ENCODE data around the gene HBP1. TPM values are rescaled to one million over a fixed set of nuclear protein-coding genes. Genes with fewer than 3 reads are reported as not detected.

The HBP1 gene
- total RNA-seq, 1 donor from 2014 or later, result 11.0 TPM

DNA sequence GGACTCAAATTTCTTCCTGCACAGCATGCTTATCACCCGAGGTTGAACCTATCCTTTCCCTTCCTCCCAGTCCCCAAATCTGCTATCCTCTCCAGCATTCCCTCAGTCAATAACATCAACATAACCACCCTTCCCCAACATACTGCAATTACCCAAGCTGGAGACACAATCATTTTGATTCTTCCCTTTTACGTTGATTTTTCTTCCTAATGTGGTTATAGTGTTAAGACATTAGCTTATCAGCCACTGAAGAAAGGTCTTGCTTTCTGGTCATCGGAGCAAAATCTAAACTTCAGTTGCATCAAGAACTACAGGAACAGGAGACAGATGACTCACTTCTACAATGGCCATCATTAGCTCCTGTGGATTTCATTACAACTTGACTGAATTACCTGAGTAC is 3.5 kb upstream of the HBP1 start:
- Mint-ChIP-seq H3K9me3 (no peaks in the 10 kb centered on the region), H3K27me3 (peaks cover 12% of the 10 kb centered on the region), H3K36me3 (ENCODE audit: low read depth) (peaks cover 5% of the 10 kb centered on the region), H3K4me3 (no peak overlapping the region), H3K4me1 (peaks cover 18% of the 10 kb centered on the region), H3K27ac (no peak overlapping the region)
- no peak for DNase-seq
- intact Hi-C loops (cut with micrococcal nuclease), result loop anchor here (5.0 kb wide), 2 partner anchors 448 to 1143 kb away; no protein-coding TSS in a partner anchor

DNA sequence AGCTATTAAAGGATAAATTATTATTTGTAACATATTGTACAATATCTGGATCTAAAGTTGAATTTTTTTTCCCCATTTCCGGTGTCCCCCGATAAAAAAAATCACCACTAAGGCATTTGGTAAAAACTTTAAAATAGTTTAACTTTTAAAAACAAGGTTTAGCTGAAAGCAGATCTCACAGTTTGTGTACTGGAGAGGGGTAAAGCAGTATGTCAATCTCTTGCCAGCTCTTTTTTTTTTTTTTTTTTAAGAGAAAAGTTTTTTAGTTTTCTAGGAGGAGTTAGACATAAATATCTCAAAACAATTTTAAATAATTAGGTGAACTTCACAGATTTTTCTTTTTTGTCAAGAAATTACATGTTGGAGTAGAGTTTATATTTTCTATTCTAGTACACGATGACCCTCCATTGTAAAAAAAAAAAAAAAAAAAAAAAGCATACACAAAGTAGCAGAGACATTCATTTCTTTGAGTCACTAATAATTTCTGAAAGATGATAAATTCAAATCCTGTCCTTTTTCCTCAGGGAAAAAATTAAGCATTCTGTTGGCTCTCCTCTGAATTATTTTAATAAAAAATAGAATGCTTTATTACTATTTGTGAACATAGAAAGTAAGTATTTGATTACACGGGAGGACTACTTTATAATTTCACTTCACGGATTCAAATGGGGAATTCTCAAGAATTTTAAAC is 1.9 kb upstream of the HBP1 start:
- peaks cover 5% of the 10 kb centered on the region for H3K36me3 Mint-ChIP-seq (ENCODE audit: low read depth)
- H3K9me3 Mint-ChIP-seq, result no peaks in the 10 kb centered on the region
- H3K4me1 Mint-ChIP-seq, result peaks cover 20% of the 10 kb centered on the region
- H3K27ac Mint-ChIP-seq, result peak overlapping the region; percentile 98
- intact Hi-C loops (cut with micrococcal nuclease), result loop anchor here (5.0 kb wide), 2 partner anchors 450 to 1145 kb away; no protein-coding TSS in a partner anchor
- peaks cover 12% of the 10 kb centered on the region for H3K27me3 Mint-ChIP-seq
- peak overlapping the region; percentile 92 for H3K4me3 Mint-ChIP-seq
- no peak for DNase-seq

DNA sequence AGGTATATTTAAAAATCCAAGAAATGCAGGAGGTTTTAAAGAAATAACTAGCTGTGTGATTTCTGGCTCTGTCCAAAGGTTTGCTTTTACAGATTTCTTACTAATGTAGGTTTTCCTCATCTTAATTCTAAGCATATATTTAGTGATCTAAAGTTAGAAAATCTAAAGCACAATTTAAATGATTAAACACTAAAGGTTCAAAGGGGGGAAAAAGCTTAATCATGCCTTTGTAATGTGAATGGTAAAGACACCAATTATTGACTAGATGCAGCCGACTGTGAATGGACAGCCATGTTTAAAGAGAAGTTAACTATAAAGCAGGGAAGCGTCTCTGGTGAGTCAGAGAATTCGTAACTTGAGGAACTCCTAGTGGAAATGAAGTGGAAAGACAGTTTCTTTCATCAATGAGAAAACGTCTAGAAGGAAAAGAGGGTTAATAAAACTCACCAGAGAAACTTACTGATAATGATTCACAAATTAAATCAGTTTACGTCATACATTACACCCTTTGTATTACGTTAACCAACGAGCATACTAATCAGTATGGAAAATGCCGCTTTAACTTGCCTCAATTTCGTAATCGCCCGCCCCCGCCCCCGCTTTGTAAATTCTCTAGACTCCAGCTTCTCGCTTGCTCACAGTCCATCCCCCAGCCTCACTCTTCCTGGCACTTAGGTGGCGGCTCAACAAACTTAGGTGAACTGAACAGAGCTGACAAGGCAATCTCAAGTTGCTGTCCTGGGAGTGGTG is 1.1 kb upstream of the HBP1 start:
- H3K4me1 Mint-ChIP-seq, result peaks cover 21% of the 10 kb centered on the region
- H3K9me3 Mint-ChIP-seq, result no peaks in the 10 kb centered on the region
- DNase-seq, result peak; percentile 68
- intact Hi-C loops (cut with micrococcal nuclease), result loop anchor here (1.0 to 5.0 kb wide), 15 partner anchors 13 to 1145 kb away; partner anchors contain the start of genes CBLL1, CCDC71L, COG5 and DLD
- H3K4me3 Mint-ChIP-seq, result peak overlapping the region; percentile 92
- peaks cover 12% of the 10 kb centered on the region for H3K27me3 Mint-ChIP-seq
- peaks cover 7% of the 10 kb centered on the region for H3K36me3 Mint-ChIP-seq (ENCODE audit: low read depth)
- peak overlapping the region; percentile 98 for H3K27ac Mint-ChIP-seq

DNA sequence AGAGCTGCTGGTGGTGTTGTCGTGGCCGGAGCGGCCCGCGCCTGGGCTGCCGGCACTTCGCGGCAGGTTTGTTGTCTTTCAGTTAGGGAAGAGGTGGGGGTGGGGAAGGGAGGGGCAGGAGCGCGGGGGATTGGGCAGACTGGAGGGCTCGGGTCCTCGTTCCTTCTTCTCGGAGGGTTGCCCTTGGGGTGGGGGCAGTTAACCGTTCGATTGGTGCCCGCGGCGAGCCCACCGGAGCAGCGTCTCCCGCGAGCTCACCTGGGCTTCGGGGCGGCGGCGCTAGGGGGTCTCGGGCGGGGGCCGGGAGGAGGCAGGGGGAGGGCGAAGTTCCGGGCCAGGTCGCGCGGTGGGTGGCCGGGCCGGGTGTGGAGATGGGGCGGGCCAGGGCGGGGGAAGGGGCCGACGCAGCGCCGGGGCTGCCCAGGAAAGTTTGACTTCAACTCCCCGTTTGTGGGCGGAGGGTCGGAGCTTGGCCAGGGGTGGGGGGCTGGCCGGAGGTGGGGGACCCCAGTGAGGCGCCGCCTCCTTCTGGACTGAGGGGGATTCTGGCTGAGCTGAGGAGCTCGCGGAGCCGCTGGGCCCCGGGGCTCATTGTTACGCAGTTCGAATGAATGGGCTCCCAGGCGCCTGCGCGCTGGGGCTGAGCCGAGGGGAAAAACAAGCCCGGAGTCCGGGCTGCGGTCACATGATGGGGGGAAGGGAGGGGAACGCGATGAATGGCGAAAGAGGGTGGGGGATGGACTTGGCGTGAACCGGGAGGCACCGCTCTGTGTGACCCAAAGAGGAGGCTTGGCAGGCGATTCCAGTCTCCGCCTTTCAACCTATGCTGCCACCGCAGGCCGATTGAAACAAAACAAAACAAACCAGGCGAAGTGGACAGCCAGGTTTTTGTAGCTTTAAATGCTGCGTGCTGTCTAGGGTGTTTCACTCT is 582 bp downstream of the HBP1 start:
- Mint-ChIP-seq H3K27me3 (peaks cover 11% of the 10 kb centered on the region), H3K9me3 (no peaks in the 10 kb centered on the region), H3K4me3 (peak overlapping the region; percentile 92), H3K27ac (peak overlapping the region; percentile 98), H3K36me3 (ENCODE audit: low read depth) (peaks cover 13% of the 10 kb centered on the region), H3K4me1 (peaks cover 35% of the 10 kb centered on the region)
- peak; percentile 96 for DNase-seq
- intact Hi-C loops (cut with micrococcal nuclease), result loop anchor here (2.0 to 10.0 kb wide), 8 partner anchors 19 to 1147 kb away; partner anchors contain the start of genes CCDC71L and PIK3CG

DNA sequence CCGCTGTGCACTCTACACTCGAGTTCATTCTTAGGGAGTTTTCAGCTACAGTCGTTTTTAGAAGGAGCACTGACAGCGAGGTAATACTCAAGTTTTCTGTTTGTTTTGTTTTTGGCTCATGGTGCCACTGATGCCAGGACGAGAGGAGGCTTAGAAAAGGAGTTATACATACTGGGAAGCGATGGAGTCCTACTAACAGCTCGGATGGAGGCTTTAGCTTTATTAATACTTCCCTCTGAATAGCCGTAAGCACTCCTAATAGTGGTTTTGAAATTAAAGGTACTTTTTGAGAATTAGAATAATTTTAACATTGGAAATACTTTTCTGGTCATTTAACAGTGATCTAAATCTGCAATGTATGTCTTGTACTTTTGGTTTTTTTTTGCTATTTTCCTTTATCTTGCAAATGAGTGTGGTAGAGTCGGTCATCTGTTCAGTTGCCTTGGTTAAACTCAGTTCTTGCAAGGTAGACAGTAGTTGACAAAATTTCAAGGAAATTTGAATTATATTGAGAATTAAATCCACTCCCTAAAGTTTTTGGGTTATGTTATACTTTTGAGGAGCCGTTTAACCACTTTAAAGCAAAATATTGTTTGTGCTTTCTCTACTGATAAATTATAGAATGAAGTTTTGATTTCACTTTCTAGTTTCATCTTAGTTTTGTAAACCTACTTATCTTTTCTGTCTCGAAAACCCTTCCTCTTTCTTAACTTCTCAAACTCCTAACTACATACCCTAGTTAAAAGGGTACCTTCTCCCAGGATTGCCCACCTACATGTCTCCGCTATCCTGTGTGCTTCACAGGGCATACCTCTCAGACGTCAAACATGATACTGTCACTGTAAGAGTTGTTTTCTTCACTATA is 1.5 kb downstream of the HBP1 start:
- Mint-ChIP-seq H3K4me3 (peak overlapping the region; percentile 92), H3K27ac (peak overlapping the region; percentile 98), H3K27me3 (peaks cover 7% of the 10 kb centered on the region), H3K36me3 (ENCODE audit: low read depth) (peaks cover 14% of the 10 kb centered on the region), H3K9me3 (no peaks in the 10 kb centered on the region), H3K4me1 (peaks cover 39% of the 10 kb centered on the region)
- peak; percentile 59 for DNase-seq
- intact Hi-C loops (cut with micrococcal nuclease), result loop anchor here (10.0 kb wide), 1 partner anchor 645 kb away; no protein-coding TSS in a partner anchor

DNA sequence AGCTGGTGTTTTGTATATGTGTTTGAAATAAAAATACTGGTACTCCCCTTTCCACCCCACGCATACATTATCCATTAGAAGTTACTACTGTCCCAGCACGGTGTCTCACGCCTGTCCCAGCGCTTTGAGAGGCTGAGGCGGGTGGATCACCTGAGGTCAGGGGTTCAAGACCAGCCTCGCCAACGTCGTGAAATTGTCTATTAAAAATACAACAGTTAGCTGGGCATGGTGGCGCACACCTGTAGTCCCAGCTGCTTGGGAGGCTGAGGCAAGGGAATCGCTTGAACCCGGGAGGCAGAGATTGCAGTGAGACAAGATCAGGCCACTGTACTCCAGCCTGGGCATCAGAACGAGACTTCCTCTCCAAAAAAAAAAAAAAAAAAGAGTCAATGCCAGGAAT is 2.7 kb downstream of the HBP1 start:
- H3K27me3 Mint-ChIP-seq, result no peaks in the 10 kb centered on the region
- intact Hi-C loops (cut with micrococcal nuclease), result loop anchor here (10.0 kb wide), 1 partner anchor 643 kb away; no protein-coding TSS in a partner anchor
- H3K9me3 Mint-ChIP-seq, result no peaks in the 10 kb centered on the region
- H3K36me3 Mint-ChIP-seq (ENCODE audit: low read depth), result peaks cover 16% of the 10 kb centered on the region
- H3K4me3 Mint-ChIP-seq, result peak overlapping the region; percentile 13
- DNase-seq, result peak; percentile 54
- peaks cover 39% of the 10 kb centered on the region for H3K4me1 Mint-ChIP-seq
- peak overlapping the region; percentile 48 for H3K27ac Mint-ChIP-seq

DNA sequence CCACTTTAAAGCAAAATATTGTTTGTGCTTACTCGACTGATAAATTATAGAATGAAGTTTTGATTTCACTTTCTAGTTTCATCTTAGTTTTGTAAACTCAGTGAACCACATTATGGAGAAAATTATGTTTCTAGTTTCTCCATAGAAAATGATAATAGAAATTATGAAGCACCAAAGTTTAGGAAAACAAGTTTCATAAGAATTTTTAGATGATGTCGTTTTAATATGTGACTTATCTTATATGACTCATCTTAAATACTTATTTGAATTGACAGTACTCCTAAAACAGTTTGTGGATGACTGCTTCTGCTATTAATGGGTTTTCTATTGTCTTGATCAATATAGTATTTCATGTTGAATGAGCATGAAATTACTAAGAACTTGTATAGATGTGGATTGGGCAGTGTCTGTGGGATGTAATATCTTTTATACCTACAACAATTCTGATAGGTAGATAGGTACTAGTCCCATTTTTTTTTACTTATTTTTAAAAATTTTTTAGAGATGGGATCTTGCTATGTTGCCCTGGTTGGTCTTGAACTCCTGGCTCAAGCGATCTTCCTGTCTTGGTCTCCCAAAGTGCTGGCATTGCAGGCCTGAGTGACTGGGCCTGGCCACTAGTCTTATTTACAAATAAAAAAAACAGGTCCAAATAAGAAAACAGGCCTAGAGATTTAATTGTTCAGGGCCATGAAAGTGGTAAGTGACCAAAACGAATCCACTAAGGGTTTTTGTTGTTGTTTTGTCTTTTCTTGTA is 3.7 kb downstream of the HBP1 start:
- H3K9me3 Mint-ChIP-seq, result no peaks in the 10 kb centered on the region
- H3K36me3 Mint-ChIP-seq (ENCODE audit: low read depth), result peaks cover 19% of the 10 kb centered on the region
- H3K27me3 Mint-ChIP-seq, result no peaks in the 10 kb centered on the region
- no peak overlapping the region for H3K4me3 Mint-ChIP-seq
- peaks cover 40% of the 10 kb centered on the region for H3K4me1 Mint-ChIP-seq
- H3K27ac Mint-ChIP-seq, result peak overlapping the region; percentile 68
- no peak for DNase-seq
- intact Hi-C loops (cut with micrococcal nuclease), result loop anchor here (1.0 to 10.0 kb wide), 2 partner anchors 487 to 642 kb away; no protein-coding TSS in a partner anchor

DNA sequence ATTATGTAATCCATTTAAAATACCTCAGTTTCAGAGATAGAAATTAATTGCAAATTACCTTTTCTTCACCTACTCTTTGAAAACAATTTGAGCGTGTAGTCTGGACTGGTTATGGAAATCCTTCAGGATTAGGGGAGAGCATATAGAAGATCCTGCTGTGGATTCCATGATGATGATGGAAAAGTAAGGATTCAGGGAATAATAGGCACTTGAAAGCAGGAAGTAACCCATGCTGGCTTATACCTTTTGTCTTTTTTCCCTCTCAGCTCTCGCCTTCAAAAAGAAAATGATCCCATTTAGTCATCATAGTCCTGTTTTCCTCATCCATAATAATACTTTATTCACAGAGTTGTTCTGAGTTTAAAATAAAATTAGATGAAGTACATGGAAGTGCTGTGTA is 4.4 kb downstream of the HBP1 start:
- H3K36me3 Mint-ChIP-seq (ENCODE audit: low read depth), result peaks cover 19% of the 10 kb centered on the region
- no peaks in the 10 kb centered on the region for H3K9me3 Mint-ChIP-seq
- H3K4me1 Mint-ChIP-seq, result peaks cover 33% of the 10 kb centered on the region
- peak overlapping the region; percentile 70 for H3K27ac Mint-ChIP-seq
- peak overlapping the region; percentile 44 for H3K4me3 Mint-ChIP-seq
- no peak for DNase-seq
- no peaks in the 10 kb centered on the region for H3K27me3 Mint-ChIP-seq
- intact Hi-C loops (cut with micrococcal nuclease), result loop anchor here (10.0 kb wide), 1 partner anchor 642 kb away; no protein-coding TSS in a partner anchor

DNA sequence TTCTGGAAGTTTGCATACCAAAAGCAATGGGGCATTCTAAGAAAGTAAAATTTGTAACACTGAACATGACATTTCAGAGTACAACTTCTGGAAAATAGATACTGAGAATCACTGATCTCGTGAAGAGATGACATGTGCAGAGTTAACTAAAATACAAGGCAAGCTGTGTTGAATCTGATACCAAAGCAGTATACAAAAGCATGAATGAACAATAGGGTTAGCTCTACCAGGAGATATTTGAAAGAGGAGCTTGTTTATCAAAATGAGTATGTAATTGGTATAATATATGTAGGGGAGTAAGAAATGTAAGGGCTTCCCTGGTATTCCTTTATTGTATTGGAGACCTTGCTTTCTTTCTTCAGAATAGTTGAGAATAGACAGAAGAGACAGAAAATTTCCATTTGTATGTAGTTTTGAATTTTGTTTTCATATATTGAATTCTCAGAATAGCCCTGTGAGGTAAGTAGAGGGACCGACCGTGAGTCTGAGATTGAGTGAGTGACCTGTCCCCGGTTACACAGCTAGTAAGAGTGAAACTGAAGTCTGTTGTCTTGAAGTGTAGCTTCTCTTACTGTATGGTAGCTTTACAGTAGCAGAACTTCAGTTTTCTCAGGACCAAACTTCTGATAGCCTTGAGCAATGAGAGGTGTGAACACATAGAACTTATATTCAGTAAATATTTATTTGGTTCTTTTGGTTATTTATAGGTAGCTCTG is 5.0 kb downstream of the HBP1 start:
- Mint-ChIP-seq H3K27ac (peak overlapping the region; percentile 70), H3K27me3 (no peaks in the 10 kb centered on the region), H3K4me3 (peak overlapping the region; percentile 44), H3K4me1 (peaks cover 28% of the 10 kb centered on the region), H3K36me3 (ENCODE audit: low read depth) (peaks cover 16% of the 10 kb centered on the region), H3K9me3 (no peaks in the 10 kb centered on the region)
- intact Hi-C loops (cut with micrococcal nuclease), result loop anchor here (10.0 kb wide), 1 partner anchor 641 kb away; no protein-coding TSS in a partner anchor
- DNase-seq, result peak; percentile 56

DNA sequence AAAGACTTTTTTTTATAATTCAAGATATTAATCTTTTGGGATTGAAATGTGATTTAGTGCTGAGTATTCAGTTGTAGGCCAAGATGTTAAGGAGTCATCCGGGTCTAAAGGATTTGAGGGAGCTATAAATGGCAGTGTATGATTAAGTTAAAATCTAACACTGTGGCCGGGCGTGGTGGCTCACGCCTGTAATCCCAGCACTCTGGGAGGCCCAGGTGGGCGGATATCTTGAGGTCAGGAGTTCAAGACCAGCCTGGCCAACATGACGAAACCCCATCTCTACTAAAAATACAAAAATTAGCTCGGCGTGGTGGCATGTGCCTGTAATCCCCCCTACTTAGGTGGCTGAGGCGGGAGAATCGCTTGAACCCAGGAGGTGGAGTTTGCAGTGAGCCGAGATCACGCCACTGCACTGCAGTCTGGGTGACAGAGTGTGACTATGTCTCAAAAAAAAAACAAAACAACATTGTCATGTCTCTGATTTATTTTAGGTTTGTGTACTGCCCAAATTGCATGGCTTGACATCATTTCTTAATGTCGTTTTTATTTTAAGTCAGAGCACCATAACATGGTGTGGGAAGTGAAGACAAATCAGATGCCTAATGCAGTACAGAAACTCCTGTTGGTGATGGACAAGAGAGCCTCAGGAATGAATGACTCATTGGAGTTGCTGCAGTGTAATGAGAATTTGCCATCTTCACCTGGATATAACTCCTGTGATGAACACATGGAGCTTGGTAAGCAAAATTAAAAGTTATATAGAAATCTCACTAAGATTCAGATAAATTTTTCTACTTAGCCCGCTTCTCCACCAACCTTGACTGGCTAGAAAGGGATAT is 10.7 kb downstream of the HBP1 start:
- peaks cover 25% of the 10 kb centered on the region for H3K36me3 Mint-ChIP-seq (ENCODE audit: low read depth)
- H3K4me3 Mint-ChIP-seq, result no peak overlapping the region
- DNase-seq, result no peak
- peaks cover 15% of the 10 kb centered on the region for H3K4me1 Mint-ChIP-seq
- intact Hi-C loops (cut with micrococcal nuclease), result loop anchor here (1.0 to 10.0 kb wide), 2 partner anchors 11 to 635 kb away; no protein-coding TSS in a partner anchor
- peak overlapping the region; percentile 76 for H3K27ac Mint-ChIP-seq
- H3K9me3 Mint-ChIP-seq, result no peaks in the 10 kb centered on the region
- no peaks in the 10 kb centered on the region for H3K27me3 Mint-ChIP-seq

DNA sequence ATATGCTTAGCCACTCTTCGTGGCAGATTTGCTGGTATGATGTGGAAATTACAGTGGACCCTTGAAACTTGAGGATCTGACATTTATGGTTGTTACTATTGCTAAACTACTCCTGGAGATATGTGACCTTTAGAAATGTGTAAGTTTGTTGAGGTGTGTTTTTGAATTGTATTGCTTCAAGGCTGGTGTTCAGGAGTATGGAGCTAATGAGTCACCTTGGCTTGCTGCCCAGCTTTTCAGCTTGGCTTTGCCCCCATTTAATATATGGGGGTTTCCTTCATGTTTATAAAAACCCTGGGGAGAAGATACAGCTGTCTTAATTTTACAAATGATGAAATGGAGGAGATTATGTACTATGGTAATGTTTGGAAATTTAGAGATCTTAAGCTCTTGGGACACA is 11.6 kb downstream of the HBP1 start:
- peaks cover 13% of the 10 kb centered on the region for H3K4me1 Mint-ChIP-seq
- no peaks in the 10 kb centered on the region for H3K9me3 Mint-ChIP-seq
- peak overlapping the region; percentile 76 for H3K27ac Mint-ChIP-seq
- intact Hi-C loops (cut with micrococcal nuclease), result loop anchor here (1.0 kb wide), 1 partner anchor 12 kb away; no protein-coding TSS in a partner anchor
- no peaks in the 10 kb centered on the region for H3K27me3 Mint-ChIP-seq
- H3K4me3 Mint-ChIP-seq, result peak overlapping the region; percentile 4
- H3K36me3 Mint-ChIP-seq (ENCODE audit: low read depth), result peaks cover 31% of the 10 kb centered on the region
- no peak for DNase-seq
